GDM1 (cell line): ENCODE data around the gene FRMD7.
"Not testable (repeated sequence)": the region's sequence is repeated elsewhere in the genome, so short reads cannot be mapped to it uniquely, and the experiment has no call there.

Source experiments
- DNase-seq: peaks from one replicate; lab custom pipeline; 2025; lab: John Stamatoyannopoulos, UW

FRMD7 gene

GRCh38 chrX:132127743-132128142 is at the start of gene FRMD7:
Gene FRMD7, minus strand, starts transcription at chrX:132128020. Its CDS starts 176 bp downstream, at chrX:132127844.
- DNase-seq = no peak

DNA sequence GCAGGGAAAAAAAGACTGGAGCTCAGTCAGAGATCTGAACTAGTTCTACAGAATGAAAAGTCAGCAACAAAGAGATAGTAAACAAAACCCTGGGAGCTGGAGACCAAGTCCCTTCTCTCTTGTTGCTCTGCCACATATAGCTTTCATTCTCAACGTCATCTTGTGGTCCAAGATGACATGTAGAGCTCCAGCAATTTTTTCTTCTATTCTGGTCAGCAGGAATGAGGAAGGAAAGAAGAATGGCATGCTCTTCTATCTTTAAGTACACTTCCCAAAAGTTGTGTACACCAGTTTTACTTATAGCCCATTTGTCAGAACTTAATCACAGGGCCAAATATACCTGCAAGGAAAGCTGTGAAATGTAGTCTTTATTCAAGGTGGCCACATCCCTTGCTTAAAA is 45.8 kb upstream of the FRMD7 start:
- peak; percentile 6 for DNase-seq

DNA sequence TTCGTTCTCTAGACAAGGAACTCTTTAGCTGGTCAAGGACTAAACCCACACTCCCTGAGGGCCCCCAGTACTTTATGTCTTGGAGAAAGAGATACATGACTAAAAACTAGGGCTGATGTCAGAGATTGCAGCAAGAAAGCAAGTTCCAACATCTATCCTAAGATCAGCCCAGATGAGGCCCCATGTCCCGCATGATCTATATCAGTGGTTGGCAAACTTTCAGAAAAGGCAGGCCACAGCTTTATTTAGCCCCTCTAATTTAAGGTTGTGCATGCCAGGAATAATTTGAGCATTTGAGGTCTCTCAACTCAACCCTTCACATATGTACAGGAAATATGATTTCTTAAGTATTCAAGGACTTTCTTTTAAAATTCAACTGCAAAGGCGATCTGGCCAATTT is 44.1 kb upstream of the FRMD7 start:
- DNase-seq = no peak

DNA sequence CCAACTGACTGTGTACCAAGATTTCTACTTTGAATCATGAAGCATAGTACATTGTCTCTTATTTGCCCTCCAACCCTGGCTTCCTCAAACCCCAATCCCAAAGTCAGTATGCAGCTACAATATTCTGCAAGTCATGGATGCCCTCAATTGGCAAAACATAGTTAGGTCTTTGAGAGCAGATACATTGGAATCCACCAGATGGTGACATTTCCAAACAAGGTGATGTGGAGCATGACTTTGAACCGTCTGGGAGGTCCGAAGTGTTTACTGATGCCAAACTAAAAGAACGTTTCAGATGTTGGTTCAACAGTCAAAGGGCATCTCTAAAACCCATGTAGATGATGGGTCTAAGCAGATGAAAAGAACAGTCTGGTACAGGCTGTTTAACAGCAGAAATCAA is 43.7 kb upstream of the FRMD7 start:
- no peak for DNase-seq

DNA sequence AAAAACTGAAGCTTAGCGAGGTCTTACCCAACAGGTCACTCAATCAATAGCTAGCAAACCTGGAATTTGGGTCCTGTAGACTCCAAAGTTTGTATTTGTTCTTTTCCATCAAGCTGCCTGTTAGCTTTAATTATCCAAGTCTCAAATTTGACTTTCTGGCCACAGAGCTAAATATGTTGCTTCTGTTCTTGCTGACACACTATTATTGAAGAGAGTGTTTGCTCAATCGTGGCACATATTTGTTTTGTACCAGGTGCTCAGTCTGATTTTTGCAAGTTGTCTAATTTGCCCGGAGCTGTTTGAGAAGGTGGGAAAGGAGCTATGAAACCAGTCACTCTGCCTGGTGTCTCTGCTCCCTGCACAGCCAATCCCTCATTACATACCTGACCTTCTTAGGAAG is 41.7 kb upstream of the FRMD7 start:
- DNase-seq = no peak

- no peak for DNase-seq
Observed at GRCh38 chrX:132165651-132166050, 37.8 kb upstream of the FRMD7 start.

DNA sequence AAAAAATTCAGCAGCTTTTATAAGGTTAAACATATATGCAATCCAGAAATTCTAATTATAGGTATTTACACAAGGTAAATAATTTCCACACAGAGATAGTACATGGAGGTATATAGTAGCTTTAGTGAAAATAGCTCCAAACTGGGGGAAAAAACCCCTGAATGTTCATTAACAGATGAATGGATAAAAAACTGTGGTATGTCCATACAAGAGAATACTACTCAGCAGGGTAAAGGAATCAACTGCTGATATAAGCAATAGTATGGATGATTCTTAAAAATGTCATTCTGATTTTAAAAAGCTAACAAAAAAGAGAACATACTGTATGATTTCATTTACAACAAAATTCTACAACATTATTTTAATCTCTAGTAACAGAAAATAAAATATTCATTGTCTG is 37.2 kb upstream of the FRMD7 start:
- no peak for DNase-seq

GRCh38 chrX:132163094-132163493 is 35.3 kb upstream of the FRMD7 start:
- not testable (repeated sequence) for DNase-seq

- DNase-seq = no peak
Observed at GRCh38 chrX:132153166-132153565, 25.3 kb upstream of the FRMD7 start.

GRCh38 chrX:132146456-132146855 is 18.6 kb upstream of the FRMD7 start:
- DNase-seq = no peak

GRCh38 chrX:132144061-132144460 is 16.2 kb upstream of the FRMD7 start:
- no peak for DNase-seq

DNA sequence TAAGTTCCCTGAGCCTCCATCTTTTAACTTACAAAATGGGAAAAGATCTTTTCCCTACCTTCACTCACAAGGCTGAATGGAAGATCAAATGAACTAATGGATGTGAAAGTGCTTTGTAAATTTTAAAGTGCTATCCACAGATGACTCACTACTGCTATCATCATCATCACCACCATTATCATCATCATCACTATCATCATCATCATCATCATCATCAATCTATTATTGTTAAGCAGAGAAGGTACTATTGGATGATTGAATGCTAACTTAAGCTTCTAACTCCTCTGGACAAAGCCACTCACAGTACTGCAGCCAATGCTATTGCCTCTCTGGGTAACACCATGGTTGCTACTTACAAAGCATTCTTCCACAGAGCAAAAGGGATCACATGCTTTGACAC is 1.9 kb downstream of the FRMD7 start:
- no peak for DNase-seq

DNA sequence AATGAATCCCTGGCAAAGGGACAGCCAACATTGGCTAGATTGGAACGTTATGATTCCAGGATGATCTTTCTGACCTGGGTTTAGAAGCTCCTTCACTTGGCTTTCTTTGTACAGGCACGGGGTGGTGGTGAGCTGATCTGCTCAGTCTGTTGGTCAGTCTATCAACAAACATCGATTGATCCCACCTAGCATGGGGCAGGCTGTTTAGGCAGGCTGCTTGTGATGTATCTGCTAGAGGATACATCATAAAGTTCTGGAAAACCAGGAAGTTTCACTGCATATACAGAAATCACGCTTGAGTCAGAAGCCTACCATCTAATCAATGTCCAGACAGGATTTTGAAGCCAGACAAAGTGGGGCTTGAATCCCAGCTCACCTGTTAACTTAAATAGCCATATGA is 6.9 kb downstream of the FRMD7 start:
- DNase-seq = no peak

GRCh38 chrX:132119821-132120515 is 7.9 kb downstream of the FRMD7 start:
- no peak for DNase-seq

DNA sequence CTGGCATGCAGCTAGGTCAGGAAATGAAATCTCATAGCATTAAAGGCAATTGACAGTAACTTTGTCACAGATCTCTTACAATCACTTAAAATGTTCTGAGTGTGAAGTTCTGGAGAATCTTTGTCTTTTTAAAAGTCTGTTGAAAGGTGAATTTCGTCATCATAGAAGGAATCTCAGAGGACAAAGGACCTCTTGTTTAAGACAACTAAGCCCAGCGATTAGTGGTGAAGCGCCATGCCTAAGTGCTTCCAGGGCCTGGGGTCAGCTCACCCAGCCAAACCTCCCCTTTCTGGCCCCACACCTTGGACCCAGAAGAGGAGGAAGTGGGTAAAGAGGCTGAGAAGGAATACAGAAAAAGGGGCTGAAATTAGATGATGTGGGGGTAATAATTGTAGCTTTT is 8.5 kb downstream of the FRMD7 start:
- DNase-seq = no peak

- no peak for DNase-seq
Observed at GRCh38 chrX:132118358-132118757, 9.5 kb downstream of the FRMD7 start.

DNA sequence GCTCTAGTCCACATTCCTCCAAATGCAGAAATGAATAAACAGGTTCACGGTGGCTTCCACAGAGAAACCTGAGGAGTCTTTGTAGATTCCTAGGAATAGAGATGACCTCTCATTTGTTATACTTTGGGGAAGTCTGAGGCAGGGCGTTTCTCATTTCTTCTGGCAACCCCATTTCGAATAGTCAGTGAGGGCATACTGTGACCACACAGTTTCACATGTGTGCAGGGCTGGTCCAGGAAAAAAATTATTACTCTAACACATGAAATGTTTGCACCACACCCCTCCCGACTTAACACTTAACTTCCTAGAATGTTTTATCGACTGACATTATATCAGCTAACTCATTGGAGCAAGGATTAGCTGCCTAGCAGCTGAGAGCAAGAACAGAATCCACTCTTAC is 12.0 kb downstream of the FRMD7 start:
- no peak for DNase-seq

GRCh38 chrX:132114607-132115006 is 13.2 kb downstream of the FRMD7 start:
- no peak for DNase-seq

DNA sequence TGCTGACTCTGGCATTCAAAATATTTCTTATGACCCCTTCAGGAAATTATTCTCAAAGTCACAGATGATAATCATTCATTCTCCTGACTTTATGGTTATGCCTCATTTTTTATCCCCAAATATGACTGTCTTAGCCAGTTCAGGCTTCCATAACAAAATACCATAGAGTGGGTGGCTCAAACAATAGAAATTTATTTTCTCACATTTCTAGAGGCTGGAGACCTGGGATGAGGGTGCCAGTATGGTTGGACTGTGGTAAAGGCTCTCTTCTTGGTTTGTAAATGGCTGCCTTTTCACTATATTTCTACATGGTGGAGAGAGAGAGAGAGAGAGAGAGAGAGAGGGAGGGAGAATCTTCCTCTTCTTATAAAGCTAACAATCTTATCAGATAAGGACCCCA is 20.5 kb downstream of the FRMD7 start:
- DNase-seq = no peak

DNA sequence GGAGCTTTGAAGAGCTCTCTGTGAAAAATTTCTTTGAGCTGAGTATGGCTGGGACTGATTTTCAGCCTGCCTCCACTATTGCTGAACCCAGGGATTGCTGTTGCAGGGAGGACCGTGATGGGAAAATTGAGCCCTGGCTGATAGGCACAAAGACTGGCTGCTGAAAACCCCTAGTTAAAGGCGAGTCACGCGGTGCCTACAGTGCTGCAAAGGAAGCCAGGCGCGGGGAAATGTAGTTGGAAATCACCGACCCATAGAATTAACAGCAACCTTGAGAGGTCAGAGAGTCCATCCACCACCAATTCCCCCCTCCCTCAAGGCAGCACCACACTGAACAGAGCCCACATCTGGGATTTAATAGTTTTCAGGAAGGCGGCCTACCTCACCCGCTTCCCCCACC is 26.0 kb downstream of the FRMD7 start:
- no peak for DNase-seq

DNA sequence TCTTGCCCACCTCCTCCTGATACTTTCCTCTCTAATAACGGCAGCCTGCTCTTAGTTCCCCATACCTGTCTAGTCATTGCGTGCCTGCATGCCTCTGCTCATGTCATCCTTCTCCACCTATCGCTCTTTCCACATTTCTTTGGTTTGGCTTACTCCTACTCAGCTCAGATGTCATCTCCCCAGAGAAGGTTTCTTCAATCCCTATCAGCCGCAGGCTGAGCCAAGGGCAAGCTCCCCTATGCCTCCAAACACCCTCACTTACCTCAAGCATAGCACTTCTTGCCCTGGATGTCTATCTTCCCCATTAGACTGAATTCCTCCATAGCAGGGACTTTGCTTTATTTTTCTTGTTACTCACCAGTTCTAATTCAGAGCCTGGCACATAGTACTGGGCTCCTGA is 26.6 kb downstream of the FRMD7 start:
- no peak for DNase-seq

DNA sequence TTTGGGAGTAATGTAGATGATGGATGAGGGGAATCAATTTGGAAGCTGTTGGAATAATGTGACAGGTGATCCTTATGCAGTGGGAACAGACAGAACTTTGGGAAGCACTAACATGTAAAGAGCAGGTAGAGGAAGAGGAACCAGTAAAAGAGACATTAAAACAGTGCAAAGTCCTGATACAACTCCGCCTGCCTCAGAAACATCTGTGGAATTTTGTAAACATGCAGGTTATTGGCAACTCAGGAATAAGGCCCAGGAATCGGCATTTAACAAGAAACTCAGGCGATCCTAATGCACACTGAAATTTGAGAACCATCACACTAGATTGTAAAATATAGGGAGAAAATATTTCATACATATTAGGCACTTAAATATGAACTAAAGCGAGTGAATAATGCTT is 29.1 kb downstream of the FRMD7 start:
- DNase-seq = not testable (repeated sequence)

- DNase-seq = no peak
Observed at GRCh38 chrX:132094164-132094563, 33.7 kb downstream of the FRMD7 start.

- no peak for DNase-seq
Observed at GRCh38 chrX:132093239-132093860, 34.5 kb downstream of the FRMD7 start.
